Measurements from ENCODE around the gene PAEP.

The PAEP gene

DNA sequence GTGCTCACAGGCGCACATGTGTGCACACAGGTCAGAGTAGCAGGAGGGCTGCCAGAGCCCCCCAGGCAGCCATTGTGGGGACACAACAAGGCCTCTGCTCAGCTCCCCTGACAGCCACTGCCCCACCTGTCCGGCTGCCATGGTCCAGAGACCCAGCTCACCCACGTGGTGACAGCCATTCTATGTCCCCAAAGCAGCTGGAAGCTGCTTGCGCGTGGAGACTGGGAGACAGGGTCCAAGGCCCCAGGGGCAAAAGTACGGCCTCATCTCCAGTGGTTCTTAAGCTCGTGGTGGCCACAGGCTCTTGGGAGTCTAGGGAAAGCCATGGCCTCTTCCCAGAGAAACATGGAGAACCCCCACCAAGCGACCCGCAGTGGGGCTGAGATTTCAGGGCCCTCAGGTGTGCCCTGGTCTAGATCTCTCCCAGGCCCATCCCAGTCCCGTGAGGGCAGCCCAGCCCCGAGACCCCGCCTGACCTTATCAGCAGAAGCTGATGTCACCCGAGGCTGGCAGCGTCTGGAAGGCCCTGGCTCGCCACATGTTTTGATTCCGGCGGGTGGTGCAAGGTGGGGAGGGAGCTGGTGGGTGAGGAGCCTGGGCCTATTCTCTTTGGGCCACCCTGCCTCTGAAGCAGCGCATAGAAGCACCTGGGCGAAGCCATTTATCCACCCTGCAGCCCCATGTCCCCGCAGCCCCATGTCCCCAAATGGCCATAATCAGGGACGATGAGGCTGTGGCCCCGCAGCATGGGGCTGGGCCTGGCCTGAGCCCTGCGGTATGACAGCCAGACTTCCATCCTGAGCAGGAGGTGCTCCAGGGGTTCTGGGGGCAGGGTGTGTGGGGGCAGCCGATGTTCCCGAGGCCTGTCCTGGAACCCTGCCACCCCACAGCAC lies 46.1 kb downstream of the PAEP start:
- DNase-seq = no peak
- in situ Hi-C loops (cut with HindIII; ENCODE audit: low pct_ligation_motif_present, low pct_unique_long_range_greater_than_20kb, low sequenced_read_pairs) = no loop called here

DNA sequence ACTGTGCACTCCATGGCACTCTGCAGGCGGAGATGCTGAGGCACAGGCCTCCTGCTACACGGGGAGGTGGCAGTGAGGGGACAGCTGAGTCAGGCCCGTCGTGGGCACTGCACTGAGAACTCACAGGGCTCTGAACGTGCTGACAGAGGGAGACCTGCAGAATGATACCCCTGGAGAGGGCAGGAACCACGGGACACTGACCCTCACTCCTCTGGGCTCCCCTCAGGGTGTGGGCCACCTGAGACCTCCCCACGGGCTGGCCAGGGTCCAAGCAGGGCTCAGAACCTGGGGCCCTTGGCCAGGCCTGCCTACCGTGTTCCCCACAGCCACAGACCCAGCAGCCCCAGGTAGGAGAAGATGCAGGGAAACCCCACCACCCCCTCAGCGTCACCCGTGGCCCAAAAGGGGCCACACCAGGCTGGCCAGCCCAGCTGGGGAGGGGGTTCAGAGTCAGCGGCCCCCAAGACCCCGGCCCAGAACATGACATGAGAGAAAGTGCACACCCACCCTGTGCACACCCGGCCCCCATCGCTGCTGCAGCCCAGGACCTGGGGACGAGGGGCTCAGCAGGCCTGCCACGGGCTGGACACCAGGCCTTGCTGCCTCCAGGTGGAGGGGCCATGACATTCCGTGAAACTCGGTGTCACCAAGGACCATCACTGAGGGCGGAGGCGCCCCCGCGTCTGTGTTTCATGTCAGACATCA lies 46.9 kb downstream of the PAEP start:
- in situ Hi-C loops (cut with HindIII; ENCODE audit: low pct_ligation_motif_present, low pct_unique_long_range_greater_than_20kb, low sequenced_read_pairs) = no loop called here
- no peak for DNase-seq

DNA sequence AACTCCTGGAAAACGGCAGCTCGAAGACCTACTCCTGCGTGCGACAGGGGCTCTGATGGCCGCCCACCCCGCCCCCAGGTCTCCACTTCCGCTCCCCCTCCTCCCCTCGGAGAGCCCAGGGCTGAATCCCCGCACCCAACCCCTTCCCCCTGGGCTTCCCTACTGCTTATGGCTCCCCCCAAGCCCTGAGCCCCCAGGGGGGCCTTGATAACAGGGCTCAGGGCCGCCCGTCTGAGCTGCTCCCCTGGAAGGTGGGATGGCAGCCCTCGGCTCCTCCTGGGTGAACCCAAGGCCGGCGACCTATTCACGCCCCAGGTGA lies 47.4 kb downstream of the PAEP start:
- in situ Hi-C loops (cut with HindIII; ENCODE audit: low pct_ligation_motif_present, low pct_unique_long_range_greater_than_20kb, low sequenced_read_pairs) = no loop called here
- DNase-seq = no peak

DNA sequence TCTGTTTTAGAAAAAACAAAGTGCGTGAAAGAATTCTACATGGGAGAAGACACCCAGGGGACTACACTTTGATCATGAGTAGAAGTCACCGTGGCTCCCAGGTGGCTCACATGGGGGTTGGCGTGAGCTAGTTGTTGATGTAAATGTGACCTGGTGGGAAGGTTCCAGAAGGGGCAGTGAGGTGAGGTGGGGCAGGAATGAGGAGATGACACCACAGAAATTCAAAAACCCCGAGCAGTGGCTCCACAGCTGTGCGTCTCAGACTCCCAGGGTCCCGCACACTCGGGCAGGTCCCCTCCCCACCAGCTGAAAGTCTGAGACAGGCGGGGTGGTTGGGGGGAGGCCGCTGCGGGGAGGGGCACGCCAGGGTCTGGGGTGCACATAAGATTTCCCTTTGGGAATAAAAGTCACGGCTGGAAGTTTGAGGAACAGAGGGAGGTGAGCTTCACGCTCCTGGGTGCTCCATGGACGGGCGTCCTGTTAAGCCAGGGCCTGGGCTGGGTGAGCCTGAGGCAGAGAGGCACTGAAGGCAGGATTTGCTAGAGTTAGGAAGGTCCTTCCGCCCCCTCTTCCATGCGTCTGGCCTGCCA lies 47.9 kb downstream of the PAEP start:
- in situ Hi-C loops (cut with HindIII; ENCODE audit: low pct_ligation_motif_present, low pct_unique_long_range_greater_than_20kb, low sequenced_read_pairs) = no loop called here
- DNase-seq = no peak

DNA sequence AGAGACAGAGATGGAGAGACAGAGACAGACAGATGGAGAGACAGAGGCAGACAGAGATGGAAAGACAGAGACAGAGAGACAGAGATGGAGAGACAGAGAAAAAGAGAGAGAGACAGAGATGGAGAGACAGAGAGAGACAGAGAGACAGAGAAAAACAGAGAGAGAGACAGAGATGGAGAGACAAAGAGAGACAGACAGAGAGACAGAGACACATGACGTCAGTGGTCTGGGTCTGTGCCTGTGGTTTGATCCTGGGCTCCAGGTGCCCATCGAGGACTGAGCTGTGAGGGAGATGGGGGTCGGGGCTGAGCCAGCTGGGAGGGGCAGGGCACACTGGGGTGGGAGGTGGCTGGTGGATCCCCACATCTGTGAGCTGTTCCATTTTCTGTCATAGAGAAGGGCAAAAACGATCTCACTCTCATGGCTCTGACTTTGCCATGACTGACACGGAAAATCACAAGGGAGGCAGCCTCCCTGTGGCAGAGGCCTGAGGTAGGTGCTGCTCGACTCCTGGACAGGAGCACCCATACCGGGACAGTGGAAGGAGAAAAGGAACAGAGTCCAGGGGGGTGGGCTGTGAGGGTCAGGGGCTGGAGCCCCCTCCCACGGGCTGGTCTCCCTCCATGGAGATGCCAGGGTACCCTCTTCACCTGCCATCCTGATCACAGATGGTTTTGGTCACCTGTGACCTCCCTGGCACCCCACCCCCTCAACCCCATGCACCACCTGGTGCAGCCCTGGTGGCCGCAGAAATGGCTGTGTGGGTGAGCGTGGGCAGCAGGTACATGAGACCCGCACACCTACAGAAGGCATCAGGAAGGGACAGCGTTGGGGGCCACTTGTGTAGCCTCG lies 49.0 kb downstream of the PAEP start:
- no peak for DNase-seq
- in situ Hi-C loops (cut with HindIII; ENCODE audit: low pct_ligation_motif_present, low pct_unique_long_range_greater_than_20kb, low sequenced_read_pairs) = no loop called here

DNA sequence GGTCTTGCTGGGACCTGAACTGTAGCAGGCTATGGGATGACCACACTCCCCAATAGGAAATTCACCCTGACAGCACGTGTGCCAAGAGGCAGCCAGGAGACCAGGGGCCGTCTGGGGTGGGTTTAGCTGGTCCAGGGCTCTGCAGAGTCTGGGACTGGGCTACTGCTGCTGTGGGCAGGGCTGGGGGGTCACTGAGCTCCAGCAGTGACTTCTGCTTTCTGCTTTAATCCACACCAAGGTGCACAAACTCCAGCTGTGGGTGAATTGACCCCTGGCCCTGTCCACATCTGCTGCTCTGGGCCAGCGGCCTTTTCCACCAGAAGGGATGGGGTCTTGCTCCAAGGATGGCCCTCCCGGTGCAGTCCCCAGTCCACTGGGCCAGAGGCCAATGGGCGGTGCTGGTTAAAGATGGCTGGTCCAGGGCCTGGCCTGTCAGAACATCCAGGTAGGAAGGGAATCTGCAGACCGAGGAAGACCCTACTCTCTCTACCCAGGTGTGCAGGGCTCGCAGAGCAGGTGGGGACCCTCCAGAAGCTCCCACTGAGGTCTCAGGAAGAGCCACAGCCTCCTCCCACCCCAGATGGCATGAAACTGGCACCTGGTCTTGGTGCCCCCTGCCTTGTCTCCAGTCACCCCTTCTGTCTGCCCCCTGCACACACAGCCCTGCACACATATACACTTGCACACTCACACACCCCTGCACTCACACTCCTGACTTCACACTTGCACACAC lies 49.8 kb downstream of the PAEP start:
- in situ Hi-C loops (cut with HindIII; ENCODE audit: low pct_ligation_motif_present, low pct_unique_long_range_greater_than_20kb, low sequenced_read_pairs) = no loop called here
- no peak for DNase-seq

DNA sequence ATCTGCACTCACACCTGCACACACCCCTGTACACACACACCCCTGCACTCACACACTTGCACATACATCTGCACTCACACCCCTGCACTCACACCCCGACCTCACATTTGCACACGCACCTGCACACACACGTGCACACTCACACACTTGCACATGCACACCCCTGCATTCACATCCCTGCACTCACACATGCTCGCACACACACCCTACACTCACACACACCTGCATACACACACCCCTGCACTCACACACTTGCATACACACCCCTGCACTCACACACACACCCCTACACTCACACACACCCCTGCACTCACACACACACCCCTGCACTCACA lies 50.3 kb downstream of the PAEP start:
- no peak for DNase-seq
- in situ Hi-C loops (cut with HindIII; ENCODE audit: low pct_ligation_motif_present, low pct_unique_long_range_greater_than_20kb, low sequenced_read_pairs) = no loop called here

DNA sequence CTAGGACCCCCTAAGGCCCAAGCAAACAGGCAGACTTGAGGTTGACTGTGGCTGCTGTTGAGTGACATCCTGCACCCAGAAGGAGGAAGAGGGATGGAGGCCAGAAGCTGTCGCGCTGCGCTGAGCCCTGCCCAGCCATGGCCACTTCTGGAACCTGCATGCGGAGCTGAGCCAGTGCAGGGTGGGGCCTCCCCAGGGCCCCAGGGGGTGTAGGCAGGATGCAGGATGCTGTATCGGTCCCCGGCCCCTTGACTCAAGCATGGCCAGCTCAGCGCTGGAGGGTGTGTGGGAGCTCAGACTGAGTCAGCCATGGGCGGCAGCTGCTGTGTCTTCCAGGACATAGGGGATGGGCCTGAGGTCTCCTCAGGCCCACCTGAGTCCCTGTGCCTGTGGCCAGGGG lies 50.9 kb downstream of the PAEP start:
- DNase-seq = no peak
- in situ Hi-C loops (cut with HindIII; ENCODE audit: low pct_ligation_motif_present, low pct_unique_long_range_greater_than_20kb, low sequenced_read_pairs) = no loop called here

DNA sequence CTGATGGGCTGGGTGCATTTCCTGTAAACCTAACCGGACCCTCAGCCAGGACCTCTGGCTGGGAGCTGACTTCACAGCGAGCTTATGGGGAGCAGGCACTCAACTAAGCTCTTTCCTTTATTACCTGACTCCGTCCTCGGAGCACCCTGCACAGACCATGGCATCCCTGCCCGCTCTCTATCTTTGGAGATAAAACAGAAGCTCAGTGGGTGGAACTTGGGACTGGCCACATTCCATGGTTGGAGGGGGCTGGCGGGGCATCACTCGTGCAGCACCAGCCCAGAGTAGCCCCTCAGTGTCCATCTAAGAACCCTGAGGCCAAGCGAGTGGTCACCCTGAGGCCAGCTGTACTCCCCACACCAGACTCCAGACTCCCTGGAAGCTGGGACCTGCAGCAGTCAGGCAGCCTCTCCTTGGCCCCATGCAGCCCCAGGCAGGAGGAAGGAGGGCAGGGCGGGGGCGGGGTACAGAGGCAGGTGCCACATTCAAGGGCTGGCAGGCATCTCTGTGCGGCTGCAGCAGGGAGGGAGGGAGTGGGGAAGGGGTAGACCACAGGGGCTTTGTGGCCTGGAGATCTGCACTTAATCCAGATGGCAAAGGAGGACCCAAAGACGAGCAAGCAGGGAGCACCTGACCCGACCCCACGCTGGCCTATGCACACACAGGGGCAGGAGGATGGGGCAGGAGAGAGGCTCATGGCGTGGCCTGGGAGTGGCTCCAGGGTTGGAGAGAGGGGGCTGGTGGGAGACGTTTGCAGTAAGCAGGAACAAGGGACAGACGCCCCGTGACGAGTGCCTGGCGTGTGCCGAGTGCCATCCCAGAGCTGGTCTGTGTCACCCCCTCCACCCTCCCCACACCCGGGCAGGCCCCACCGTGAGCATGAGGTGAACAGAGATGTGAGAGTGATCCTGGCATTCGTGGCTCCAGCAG lies 51.7 kb downstream of the PAEP start:
- in situ Hi-C loops (cut with HindIII; ENCODE audit: low pct_ligation_motif_present, low pct_unique_long_range_greater_than_20kb, low sequenced_read_pairs) = no loop called here
- DNase-seq = no peak

DNA sequence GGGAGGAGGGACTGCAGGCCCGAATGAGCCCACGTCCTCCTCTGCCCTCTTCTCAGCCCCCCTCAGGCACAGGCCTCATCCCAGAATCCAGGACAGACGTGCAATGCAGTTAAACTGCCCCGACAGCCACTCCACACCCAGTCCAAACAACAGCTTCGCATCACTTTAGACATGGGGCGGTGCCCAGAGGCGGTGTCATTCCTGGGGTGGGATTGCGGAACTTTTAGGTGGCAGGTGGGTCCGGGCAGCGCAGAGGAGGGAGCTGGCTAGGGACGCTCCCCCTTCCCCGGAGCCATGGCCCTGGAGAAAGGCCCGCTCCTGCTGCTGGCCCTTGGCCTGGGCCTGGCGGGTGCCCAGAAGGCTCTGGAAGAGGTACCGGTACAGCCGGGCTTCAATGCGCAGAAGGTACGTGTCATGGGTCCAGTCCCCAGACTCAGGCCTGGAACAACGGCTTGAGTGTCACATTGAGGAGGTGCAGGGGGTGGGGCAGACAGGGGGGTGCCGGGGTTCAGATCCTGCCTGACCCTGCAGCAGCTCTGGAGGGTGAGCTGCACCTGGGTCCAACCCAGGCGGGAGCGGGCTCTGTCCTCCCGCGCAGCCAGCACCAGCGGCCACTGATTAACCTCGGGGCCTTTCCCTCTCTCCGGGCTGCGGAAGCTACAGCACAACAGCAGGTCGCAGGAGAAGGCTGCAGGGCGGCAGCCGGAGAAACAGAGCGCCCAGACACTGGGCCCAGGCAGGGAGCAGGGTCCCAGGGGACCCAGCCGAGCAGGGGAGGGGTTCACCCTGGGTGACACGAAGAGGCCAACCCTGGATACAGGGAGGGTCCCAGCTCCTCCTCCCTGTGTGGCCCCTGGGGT lies 52.6 kb downstream of the PAEP start:
- no peak for DNase-seq
- in situ Hi-C loops (cut with HindIII; ENCODE audit: low pct_ligation_motif_present, low pct_unique_long_range_greater_than_20kb, low sequenced_read_pairs) = no loop called here

DNA sequence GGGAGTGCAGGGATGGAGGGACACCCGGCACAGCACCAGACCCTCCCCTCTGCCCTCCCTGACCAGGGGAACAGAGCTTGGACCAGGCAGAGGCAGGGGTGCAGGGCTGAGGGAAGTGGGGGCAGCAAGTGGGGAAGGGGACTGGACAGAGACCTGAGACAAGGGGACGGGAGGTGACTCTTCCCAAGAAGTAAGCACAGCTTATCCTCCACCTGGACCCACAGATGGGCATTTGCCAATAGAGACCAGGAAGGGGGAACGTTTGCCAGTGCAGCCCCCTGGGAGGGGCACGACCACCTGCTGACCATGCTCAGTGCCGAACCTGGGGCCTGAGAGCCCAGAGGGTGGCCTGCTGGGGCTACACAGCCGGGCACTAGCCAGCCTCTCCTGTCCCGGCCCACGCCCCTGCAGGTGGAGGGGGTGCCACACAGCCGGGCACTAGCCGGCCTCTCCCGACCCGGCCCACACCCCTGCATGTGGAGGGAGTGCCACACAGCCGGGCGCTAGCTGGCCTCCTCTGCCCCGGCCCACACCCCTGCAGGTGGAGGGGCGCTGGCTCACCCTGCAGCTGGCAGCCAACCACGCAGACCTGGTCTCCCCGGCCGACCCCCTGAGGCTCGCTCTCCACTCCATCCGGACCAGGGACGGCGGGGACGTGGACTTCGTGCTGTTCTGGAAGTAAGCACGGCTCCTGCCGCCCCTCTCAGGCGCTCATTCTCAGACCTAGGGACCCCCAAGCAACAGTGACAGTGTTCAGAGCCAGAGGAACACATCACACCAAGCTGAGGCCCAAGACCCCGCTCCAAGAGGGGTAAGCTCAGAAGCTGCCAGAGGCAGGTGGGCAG lies 53.5 kb downstream of the PAEP start:
- in situ Hi-C loops (cut with HindIII; ENCODE audit: low pct_ligation_motif_present, low pct_unique_long_range_greater_than_20kb, low sequenced_read_pairs) = no loop called here
- no peak for DNase-seq

DNA sequence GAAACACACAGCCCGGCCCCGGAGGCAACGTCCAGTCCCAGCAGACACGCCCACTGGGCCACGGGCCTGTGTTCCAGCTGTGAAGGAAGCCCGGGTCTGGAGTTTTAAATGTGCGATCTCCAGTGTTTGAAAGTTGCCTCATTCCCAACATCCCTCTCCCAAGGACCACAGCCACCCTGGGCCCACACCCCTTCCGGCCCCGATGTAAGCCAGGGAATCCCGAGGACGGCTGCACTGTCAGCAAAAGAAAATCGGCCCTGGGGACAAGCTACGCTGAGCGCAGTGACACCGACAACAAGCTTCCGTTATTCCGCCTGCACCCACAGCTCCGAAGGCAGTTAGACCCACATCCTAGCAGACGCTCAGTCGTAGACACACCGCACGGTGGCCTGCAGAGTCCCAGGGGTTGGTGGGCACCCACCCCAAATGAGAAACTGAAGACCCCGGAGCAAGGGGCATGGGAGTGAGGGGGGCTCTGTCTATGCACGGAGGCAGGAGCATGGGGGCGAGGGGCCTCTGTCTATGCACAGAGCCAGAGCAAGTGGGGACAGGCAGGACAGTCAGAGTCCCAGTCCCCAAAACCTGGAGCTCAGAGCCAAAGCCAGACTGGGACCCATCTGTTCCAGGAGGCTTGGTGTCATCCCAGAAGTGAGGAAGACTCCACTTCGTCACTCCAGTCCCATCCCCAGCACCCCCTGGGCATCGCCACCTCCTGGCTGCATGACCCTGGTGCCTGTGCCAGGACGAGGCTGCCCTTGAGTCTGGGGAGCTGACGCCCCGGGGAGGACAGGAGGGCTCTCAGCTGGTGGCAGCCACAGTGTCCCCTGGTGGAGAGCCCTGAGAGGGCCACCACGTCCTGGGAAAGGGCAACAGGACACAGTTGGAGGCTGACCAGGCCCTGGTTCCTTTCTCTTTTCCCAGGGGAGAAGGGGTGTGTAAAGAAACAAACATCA lies 54.4 kb downstream of the PAEP start:
- in situ Hi-C loops (cut with HindIII; ENCODE audit: low pct_ligation_motif_present, low pct_unique_long_range_greater_than_20kb, low sequenced_read_pairs) = no loop called here
- DNase-seq = no peak
